ENCODE results near the gene LBX1. TPM values are rescaled to one million over a fixed set of nuclear protein-coding genes. Genes with fewer than 3 reads are reported as not detected.

LBX1 gene
- total RNA-seq, 1 donor from 2014 or later: not detected

- Histone ChIP-seq H3K27me3 (ENCODE audit: low read depth) (peaks cover 100% of the 10 kb centered on the region), H3K4me3 (peak overlapping the region; percentile 38), H3K4me1 (peaks cover 62% of the 10 kb centered on the region), H3K27ac (no peak overlapping the region), H3K9me3 (no peaks in the 10 kb centered on the region), H3K36me3 (no peaks in the 10 kb centered on the region)
- DNase-seq: no peak
- intact Hi-C loops (cut with DNase I): no loop called here
- ATAC-seq: no peak
- no peak for TF ChIP-seq CTCF (IDR thresholded peaks at IDR 0.05)
These were observed 1.7 kb downstream of the LBX1 start for GRCh38 chr10:101227429-101228152.

DNA sequence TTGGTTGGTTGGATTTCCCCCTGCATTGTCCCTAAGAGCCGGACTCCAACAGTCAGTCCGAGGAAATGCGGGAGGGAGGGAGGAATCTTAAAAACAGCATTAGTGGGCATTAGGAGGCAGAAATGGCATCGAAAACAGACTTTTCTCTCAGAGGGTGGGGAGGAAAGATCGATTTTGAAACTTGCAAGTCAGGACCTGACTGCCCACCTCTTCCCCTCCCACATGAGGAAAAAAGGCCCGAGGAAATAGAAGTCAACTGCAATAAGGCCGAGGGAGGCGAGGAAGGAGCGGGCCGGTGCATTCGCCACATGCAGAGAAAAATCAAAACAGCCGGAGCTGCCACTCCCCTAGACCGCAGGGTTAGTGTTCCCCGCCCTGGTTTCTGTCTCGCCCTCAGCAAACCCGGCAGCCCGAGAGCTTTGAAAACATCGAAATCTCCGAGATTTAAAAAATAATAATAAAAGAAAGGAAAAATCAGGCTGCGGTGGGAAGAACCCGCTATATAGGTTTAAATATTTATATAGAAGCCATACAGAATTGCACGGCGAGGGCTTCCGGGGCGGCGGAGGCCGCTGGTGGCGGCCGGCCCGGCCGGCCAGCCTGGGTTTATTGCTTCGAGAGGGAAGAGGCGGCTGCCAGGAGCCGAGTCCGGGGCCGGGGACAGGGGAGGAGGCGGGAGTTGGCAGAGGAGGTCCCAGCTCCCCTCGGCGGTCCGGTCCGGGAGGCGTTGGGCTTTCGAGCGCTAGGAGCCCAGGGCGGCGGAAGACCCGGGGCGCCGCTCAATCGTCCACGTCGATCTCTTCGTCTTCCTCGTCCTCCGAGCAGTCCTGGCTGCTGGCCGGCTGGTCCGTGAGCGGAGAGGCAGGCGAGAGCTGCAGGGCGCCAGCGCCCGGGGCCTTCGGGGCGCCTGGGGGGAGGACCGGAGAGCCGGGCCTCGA is 2.5 kb downstream of the LBX1 start:
- H3K27ac ChIP-seq: no peak overlapping the region
- H3K9me3 ChIP-seq: no peaks in the 10 kb centered on the region
- ATAC-seq: no peak
- H3K27me3 ChIP-seq (ENCODE audit: low read depth): peaks cover 100% of the 10 kb centered on the region
- intact Hi-C loops (cut with DNase I): no loop called here
- peak overlapping the region; percentile 38 for H3K4me3 ChIP-seq
- peaks cover 66% of the 10 kb centered on the region for H3K4me1 ChIP-seq
- TF ChIP-seq CTCF (IDR thresholded peaks at IDR 0.05): no peak
- H3K36me3 ChIP-seq: no peaks in the 10 kb centered on the region
- no peak for DNase-seq

GRCh38 chr10:101225846-101226421 is 3.3 kb downstream of the LBX1 start:
- no peak for TF ChIP-seq CTCF (IDR thresholded peaks at IDR 0.05)
- Histone ChIP-seq H3K27me3 (ENCODE audit: low read depth) (peaks cover 100% of the 10 kb centered on the region), H3K27ac (no peak overlapping the region), H3K4me3 (peak overlapping the region; percentile 43), H3K4me1 (peaks cover 66% of the 10 kb centered on the region), H3K9me3 (no peaks in the 10 kb centered on the region), H3K36me3 (no peaks in the 10 kb centered on the region)
- intact Hi-C loops (cut with DNase I): no loop called here
- ATAC-seq: no peak
- no peak for DNase-seq

DNA sequence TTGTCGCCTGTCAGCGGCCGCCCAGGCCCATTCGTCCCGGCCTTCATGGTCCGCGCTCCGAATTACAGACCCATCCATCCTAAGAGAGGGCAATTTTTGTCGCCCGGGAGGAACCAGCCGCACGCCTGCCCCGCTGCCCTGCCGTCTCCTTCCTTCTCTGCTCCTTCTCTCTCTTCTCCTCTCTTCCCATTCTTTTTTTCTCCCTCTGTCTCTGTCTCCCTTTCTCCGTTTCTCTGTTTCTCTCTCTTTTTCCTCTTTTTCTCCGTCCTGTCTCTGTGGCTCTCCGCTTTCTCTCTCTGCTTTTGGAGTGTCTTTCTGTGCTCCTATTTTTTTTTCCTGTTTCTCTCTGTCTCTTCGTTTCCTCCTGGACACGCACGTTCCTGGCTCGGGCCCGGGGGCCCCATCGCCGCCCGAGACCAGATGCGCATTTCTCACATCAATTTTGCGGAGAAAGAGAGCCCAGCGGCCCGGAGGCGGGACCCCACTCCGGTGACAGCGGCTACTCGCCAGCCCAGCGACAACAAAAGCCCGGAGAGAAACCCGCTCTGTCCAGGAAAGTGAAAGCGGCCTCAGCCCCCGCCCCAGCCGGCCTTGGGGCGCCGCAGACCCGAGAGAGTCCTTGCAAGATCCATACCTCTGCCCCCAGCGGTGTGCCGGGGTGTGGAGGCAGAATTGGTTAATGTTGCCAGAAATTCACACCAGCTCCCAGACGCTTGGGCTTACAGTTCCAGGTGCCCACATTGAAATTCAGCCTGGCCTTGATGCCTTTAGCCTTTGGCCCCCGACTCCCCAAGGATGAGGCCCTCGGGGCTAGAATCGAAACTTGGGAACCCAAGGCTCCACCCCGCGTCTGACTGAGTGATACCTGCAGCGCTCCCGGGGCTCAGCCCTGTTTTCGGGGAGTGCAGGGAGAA is 4.1 kb downstream of the LBX1 start:
- Histone ChIP-seq H3K27me3 (ENCODE audit: low read depth) (peaks cover 100% of the 10 kb centered on the region), H3K4me3 (peak overlapping the region; percentile 43), H3K36me3 (no peaks in the 10 kb centered on the region), H3K4me1 (peaks cover 63% of the 10 kb centered on the region), H3K27ac (no peak overlapping the region), H3K9me3 (no peaks in the 10 kb centered on the region)
- intact Hi-C loops (cut with DNase I): no loop called here
- ATAC-seq (no peak), DNase-seq (no peak)
- TF ChIP-seq CTCF (IDR thresholded peaks at IDR 0.05): no peak

Data from lower lobe of right lung (tissue), 2 donors.